Spleen (tissue), 7 donors: ENCODE data around the gene TNFRSF12A.

ENCODE experiments used
- POLR2A ChIP-seq, 3 donors: fragments of 450-650 bp; IDR thresholded peaks; one replicate each; pipeline ENCODE4 v1.5.1; 2017; ENCODE audit warnings: antibody characterized with exemption in 3 of 3, mild to moderate bottlenecking in 1 of 3
- POLR2AphosphoS5 ChIP-seq, 3 donors: sonication (generic); formaldehyde crosslinking; IDR thresholded peaks; one replicate each; pipeline ENCODE4 v1.5.1; 2017; ENCODE audit warnings: antibody characterized with exemption in 3 of 3
- TF ChIP-seq, protein P1 (sequence below), 11 experiments: fragments of 200-600 bp in 7 of 11; fragments of 450-650 bp in 4 of 11; sonication (generic) in 4 of 11; IDR thresholded peaks in 8 of 11; conservative IDR thresholded peaks in 3 of 11; 1 replicate in 7 of 11; 2 replicates in 4 of 11; pipeline versions ENCODE4 v1.4.0 to v1.8.0; 2016 to 2021; ENCODE audit warnings: antibody characterized with exemption in 11 of 11, inconsistent platforms in 4 of 11, mild to moderate bottlenecking in 1 of 11
- donor health status: DM: no; HTN: no; CAD: no; lungs with moderate emphysema.
- donor health status: DM: no; HTN: no; CAD: no.
- donor health status: DM: no; HTN: no; CAD: no.

DNA sequence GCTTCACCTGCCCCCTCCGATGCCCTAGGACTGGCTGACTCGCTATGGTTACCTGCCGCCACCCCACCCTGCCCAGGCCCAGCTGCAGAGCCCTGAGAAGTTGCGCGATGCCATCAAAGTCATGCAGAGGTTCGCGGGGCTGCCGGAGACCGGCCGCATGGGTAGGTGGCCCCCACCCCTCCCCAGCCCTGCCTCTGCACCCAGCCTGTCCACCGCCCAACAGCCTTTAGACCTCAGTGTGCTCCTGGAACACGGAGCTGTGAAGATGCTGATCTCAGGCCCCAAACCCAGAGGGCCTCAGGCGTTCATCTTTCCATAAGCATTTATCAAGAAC, 27.2 kb downstream of the TNFRSF12A start:
- TF ChIP-seq, protein P1, sequence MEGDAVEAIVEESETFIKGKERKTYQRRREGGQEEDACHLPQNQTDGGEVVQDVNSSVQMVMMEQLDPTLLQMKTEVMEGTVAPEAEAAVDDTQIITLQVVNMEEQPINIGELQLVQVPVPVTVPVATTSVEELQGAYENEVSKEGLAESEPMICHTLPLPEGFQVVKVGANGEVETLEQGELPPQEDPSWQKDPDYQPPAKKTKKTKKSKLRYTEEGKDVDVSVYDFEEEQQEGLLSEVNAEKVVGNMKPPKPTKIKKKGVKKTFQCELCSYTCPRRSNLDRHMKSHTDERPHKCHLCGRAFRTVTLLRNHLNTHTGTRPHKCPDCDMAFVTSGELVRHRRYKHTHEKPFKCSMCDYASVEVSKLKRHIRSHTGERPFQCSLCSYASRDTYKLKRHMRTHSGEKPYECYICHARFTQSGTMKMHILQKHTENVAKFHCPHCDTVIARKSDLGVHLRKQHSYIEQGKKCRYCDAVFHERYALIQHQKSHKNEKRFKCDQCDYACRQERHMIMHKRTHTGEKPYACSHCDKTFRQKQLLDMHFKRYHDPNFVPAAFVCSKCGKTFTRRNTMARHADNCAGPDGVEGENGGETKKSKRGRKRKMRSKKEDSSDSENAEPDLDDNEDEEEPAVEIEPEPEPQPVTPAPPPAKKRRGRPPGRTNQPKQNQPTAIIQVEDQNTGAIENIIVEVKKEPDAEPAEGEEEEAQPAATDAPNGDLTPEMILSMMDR (IDR thresholded peaks at IDR 0.05 in 8 of 11, conservative IDR thresholded peaks at IDR 0.05 in 3 of 11): no peak
- peak in 1 of 3 donors; percentile 64 for TF ChIP-seq POLR2AphosphoS5 (IDR thresholded peaks at IDR 0.05)
- TF ChIP-seq POLR2A (IDR thresholded peaks at IDR 0.05): no peak
